Osteoblast (primary cell): Measurements from ENCODE around the gene CD48. TPM values are rescaled to one million over a fixed set of nuclear protein-coding genes. Genes with fewer than 3 reads are reported as not detected.
A peak's percentile ranks its signal among the peaks of the same experiment; 100 is the strongest.

ENCODE experiments used
- DNase-seq: peaks from one replicate; pipeline ENCODE4 v3.0.0; 2011; ENCODE audit warnings: low spot score, mixed read lengths; ENCODE audit not compliant: insufficient read length; ENCODE audit errors: missing footprints
- H2AFZ ChIP-seq: 2 replicates; pipeline ENCODE4 v1.6.0; 2011; ENCODE audit warnings: mild to moderate bottlenecking, low read length
- H3K27ac ChIP-seq: 2 replicates; pipeline ENCODE4 v1.5.1; 2011; ENCODE audit warnings: mild to moderate bottlenecking, low read depth, low read length, moderate library complexity
- H3K27me3 ChIP-seq: 2 replicates; pipeline ENCODE4 v1.6.0; 2012; ENCODE audit warnings: mild to moderate bottlenecking, control low read depth, inconsistent platforms, low read length, moderate library complexity; ENCODE audit not compliant: insufficient read depth
- H3K36me3 ChIP-seq: 2 replicates; pipeline ENCODE4 v1.5.1; 2011; ENCODE audit warnings: mild to moderate bottlenecking, low read length, control low read depth, moderate library complexity; ENCODE audit not compliant: insufficient read depth
- H3K4me1 ChIP-seq: 2 replicates; pipeline ENCODE4 v1.5.1; 2011; ENCODE audit warnings: mild to moderate bottlenecking, low read length, control low read depth, moderate library complexity; ENCODE audit not compliant: insufficient read depth
- H3K4me2 ChIP-seq: 2 replicates; pipeline ENCODE4 v1.6.0; 2011; ENCODE audit warnings: mild to moderate bottlenecking, low read length; ENCODE audit not compliant: insufficient read depth
- H3K4me3 ChIP-seq: fragments of 200-600 bp; sonication (generic); 3 replicates; pipeline ENCODE4 v1.5.1; 2012; ENCODE audit warnings: mild to moderate bottlenecking, low read length, inconsistent platforms; ENCODE audit not compliant: insufficient read depth
- H3K79me2 ChIP-seq: 2 replicates; pipeline ENCODE4 v1.6.0; 2012; ENCODE audit warnings: mild to moderate bottlenecking, low read length, control low read depth, inconsistent platforms; ENCODE audit not compliant: insufficient read depth
- H3K9me3 ChIP-seq: 2 replicates; pipeline ENCODE4 v1.5.1; 2011; ENCODE audit warnings: low read depth, low read length, control low read depth
- H4K20me1 ChIP-seq: 2 replicates; pipeline ENCODE4 v1.6.0; 2012; ENCODE audit warnings: mild to moderate bottlenecking, low read length, control low read depth; ENCODE audit not compliant: insufficient read depth
- CTCF ChIP-seq: IDR thresholded peaks from 2 replicates; pipeline ENCODE4 v1.5.1; 2011; ENCODE audit warnings: mild to moderate bottlenecking, low read depth, low read length, moderate library complexity; ENCODE audit errors: extremely low read depth
- total RNA-seq: library from RNA; depleted of rRNA; stranded (reverse); fragments of >200 nt; gene quantifications from 2 replicates; pipeline ENCODE4 v1.2.3, GENCODE V29; 2012

The CD48 gene
- total RNA-seq, 1 donor, result under 0.01 TPM

GRCh38 chr1:160669276-160669675 is 42.3 kb downstream of the CD48 start:
- DNase-seq, result no peak
- Histone ChIP-seq H2AFZ (no peak overlapping the region), H3K27ac (no peak overlapping the region), H3K4me3 (no peak overlapping the region), H3K9me3 (no peaks in the 10 kb centered on the region), H3K4me1 (no peaks in the 10 kb centered on the region), H3K79me2 (no peaks in the 10 kb centered on the region), H3K4me2 (no peak overlapping the region), H3K36me3 (no peaks in the 10 kb centered on the region), H4K20me1 (no peaks in the 10 kb centered on the region), H3K27me3 (no peaks in the 10 kb centered on the region)
- TF ChIP-seq CTCF, result no peak

- H3K4me3 ChIP-seq, result no peak overlapping the region
- H2AFZ ChIP-seq, result no peak overlapping the region
- H3K79me2 ChIP-seq, result no peaks in the 10 kb centered on the region
- no peak for DNase-seq
- no peaks in the 10 kb centered on the region for H3K27me3 ChIP-seq
- H3K9me3 ChIP-seq, result no peaks in the 10 kb centered on the region
- TF ChIP-seq CTCF, result no peak
- no peaks in the 10 kb centered on the region for H4K20me1 ChIP-seq
- no peak overlapping the region for H3K27ac ChIP-seq
- no peaks in the 10 kb centered on the region for H3K4me1 ChIP-seq
- H3K4me2 ChIP-seq, result no peak overlapping the region
- no peaks in the 10 kb centered on the region for H3K36me3 ChIP-seq
Observed at GRCh38 chr1:160667896-160668295, 43.7 kb downstream of the CD48 start.

- no peak for TF ChIP-seq CTCF
- Histone ChIP-seq H4K20me1 (no peaks in the 10 kb centered on the region), H3K4me1 (no peaks in the 10 kb centered on the region), H3K36me3 (no peaks in the 10 kb centered on the region), H3K79me2 (no peaks in the 10 kb centered on the region), H3K27me3 (no peaks in the 10 kb centered on the region), H3K4me2 (no peak overlapping the region), H3K27ac (no peak overlapping the region), H2AFZ (no peak overlapping the region), H3K4me3 (no peak overlapping the region), H3K9me3 (no peaks in the 10 kb centered on the region)
- DNase-seq, result peak; percentile 39
Observed at GRCh38 chr1:160666079-160666442, 45.6 kb downstream of the CD48 start.

GRCh38 chr1:160665330-160666078 is 46.1 kb downstream of the CD48 start:
- DNase-seq, result no peak
- Histone ChIP-seq H3K36me3 (no peaks in the 10 kb centered on the region), H2AFZ (no peak overlapping the region), H3K27me3 (no peaks in the 10 kb centered on the region), H3K4me2 (no peak overlapping the region), H3K9me3 (no peaks in the 10 kb centered on the region), H3K4me3 (no peak overlapping the region), H3K27ac (no peak overlapping the region), H4K20me1 (no peaks in the 10 kb centered on the region), H3K4me1 (no peaks in the 10 kb centered on the region), H3K79me2 (no peaks in the 10 kb centered on the region)
- no peak for TF ChIP-seq CTCF
